BE2C (cell line): Measurements from ENCODE around the gene LEKR1.

Experiments
- DNase-seq: peaks from one replicate; pipeline ENCODE4 v3.0.0-alpha.2; 2020
- H3K27me3 ChIP-seq: fragments of 250-450 bp; sonication (Bioruptor Pico); 2 replicates; pipeline ENCODE4 v1.5.1; 2020; ENCODE audit warnings: mild to moderate bottlenecking
- H3K36me3 ChIP-seq: fragments of 250-450 bp; sonication (Bioruptor Pico); 2 replicates; pipeline ENCODE4 v1.5.1; 2020; ENCODE audit warnings: mild to moderate bottlenecking
- H3K4me1 ChIP-seq: fragments of 250-450 bp; sonication (Bioruptor Pico); 2 replicates; pipeline ENCODE4 v1.5.1; 2020
- H3K4me3 ChIP-seq: 2 replicates; pipeline ENCODE4 v1.5.1; 2011; ENCODE audit warnings: low read depth, low read length
- H3K9me3 ChIP-seq: fragments of 250-450 bp; sonication (Bioruptor Pico); 2 replicates; pipeline ENCODE4 v1.5.1; 2020
- CTCF ChIP-seq: IDR thresholded peaks from 2 replicates; pipeline ENCODE4 v1.5.1; 2012; ENCODE audit warnings: mild to moderate bottlenecking, low read depth, low read length

The LEKR1 gene

GRCh38 chr3:156915372-156915771, 89.2 kb downstream of the LEKR1 start:
- H3K27me3 ChIP-seq = no peaks in the 10 kb centered on the region
- no peaks in the 10 kb centered on the region for H3K9me3 ChIP-seq
- H3K4me3 ChIP-seq = no peak overlapping the region
- no peak for DNase-seq
- H3K4me1 ChIP-seq = no peaks in the 10 kb centered on the region
- H3K36me3 ChIP-seq = no peaks in the 10 kb centered on the region
- no peak for TF ChIP-seq CTCF

- no peak overlapping the region for H3K4me3 ChIP-seq
- no peak for TF ChIP-seq CTCF
- no peaks in the 10 kb centered on the region for H3K27me3 ChIP-seq
- DNase-seq = no peak
- no peaks in the 10 kb centered on the region for H3K36me3 ChIP-seq
- H3K4me1 ChIP-seq = no peaks in the 10 kb centered on the region
- no peaks in the 10 kb centered on the region for H3K9me3 ChIP-seq
Measured at GRCh38 chr3:156918746-156919145, 92.6 kb downstream of the LEKR1 start.

- DNase-seq = no peak
Measured at GRCh38 chr3:156919818-156920217, 93.7 kb downstream of the LEKR1 start.

GRCh38 chr3:156920399-156920798, 94.2 kb downstream of the LEKR1 start:
- Histone ChIP-seq H3K4me3 (no peak overlapping the region), H3K36me3 (no peaks in the 10 kb centered on the region), H3K27me3 (no peaks in the 10 kb centered on the region), H3K4me1 (no peaks in the 10 kb centered on the region), H3K9me3 (no peaks in the 10 kb centered on the region)
- DNase-seq = no peak
- no peak for TF ChIP-seq CTCF

More at GRCh38 chr3:156919818-156920217, 93.7 kb downstream of the LEKR1 start:
- no peaks in the 10 kb centered on the region for H3K4me1 ChIP-seq
- H3K27me3 ChIP-seq = no peaks in the 10 kb centered on the region
- H3K9me3 ChIP-seq = no peaks in the 10 kb centered on the region
- H3K36me3 ChIP-seq = no peaks in the 10 kb centered on the region
- no peak overlapping the region for H3K4me3 ChIP-seq
- no peak for TF ChIP-seq CTCF

GRCh38 chr3:156923349-156923748, 97.2 kb downstream of the LEKR1 start:
- Histone ChIP-seq H3K9me3 (no peaks in the 10 kb centered on the region), H3K4me3 (no peak overlapping the region), H3K27me3 (no peaks in the 10 kb centered on the region), H3K36me3 (no peaks in the 10 kb centered on the region), H3K4me1 (no peaks in the 10 kb centered on the region)
- no peak for DNase-seq
- no peak for TF ChIP-seq CTCF

- Histone ChIP-seq H3K36me3 (no peaks in the 10 kb centered on the region), H3K27me3 (peaks cover 2% of the 10 kb centered on the region; the same call in 1 of the 2 replicates), H3K9me3 (no peaks in the 10 kb centered on the region), H3K4me3 (no peak overlapping the region), H3K4me1 (no peaks in the 10 kb centered on the region)
- DNase-seq = no peak
- no peak for TF ChIP-seq CTCF
Measured at GRCh38 chr3:156938724-156939123, 112.6 kb downstream of the LEKR1 start.
